Mucosa of rectum (tissue), 2 donors: Measurements from ENCODE around the gene GGCX.

ENCODE experiments used
- H3K27ac ChIP-seq, 2 donors: one replicate each; pipeline ENCODE4 v1.7.0; 2013; ENCODE audit warnings: inconsistent platforms in 2 of 2, low read depth in 2 of 2, low read length in 2 of 2
- H3K27me3 ChIP-seq, 2 donors: one replicate each; pipeline ENCODE4 v1.7.0; 2013; ENCODE audit warnings: low read length in 2 of 2; ENCODE audit not compliant: control insufficient read depth in 2 of 2, insufficient read depth in 2 of 2
- H3K36me3 ChIP-seq, 2 donors: one replicate each; pipeline ENCODE4 v1.7.0; 2013; ENCODE audit warnings: low read length in 2 of 2; ENCODE audit not compliant: control insufficient read depth in 2 of 2, insufficient read depth in 2 of 2
- H3K4me1 ChIP-seq, 2 donors: one replicate each; pipeline ENCODE4 v1.7.0; 2013; ENCODE audit warnings: low read length in 2 of 2, mild to moderate bottlenecking in 1 of 2; ENCODE audit not compliant: control insufficient read depth in 2 of 2, insufficient read depth in 2 of 2
- H3K4me3 ChIP-seq, 2 donors: one replicate each; pipeline ENCODE4 v1.7.0; 2013; ENCODE audit warnings: low read length in 2 of 2
- H3K9ac ChIP-seq, 2 donors: one replicate each; pipeline ENCODE4 v1.7.0; 2013; ENCODE audit warnings: low read length in 2 of 2, low read depth in 1 of 2, mild to moderate bottlenecking in 1 of 2
- H3K9me3 ChIP-seq, 2 donors: one replicate each; pipeline ENCODE4 v1.7.0; 2013; ENCODE audit warnings: low read length in 2 of 2; ENCODE audit not compliant: control insufficient read depth in 2 of 2
- donor health status: healthy.
- donor health status: Normal muscosa, but diverticular disease.

The GGCX gene

DNA sequence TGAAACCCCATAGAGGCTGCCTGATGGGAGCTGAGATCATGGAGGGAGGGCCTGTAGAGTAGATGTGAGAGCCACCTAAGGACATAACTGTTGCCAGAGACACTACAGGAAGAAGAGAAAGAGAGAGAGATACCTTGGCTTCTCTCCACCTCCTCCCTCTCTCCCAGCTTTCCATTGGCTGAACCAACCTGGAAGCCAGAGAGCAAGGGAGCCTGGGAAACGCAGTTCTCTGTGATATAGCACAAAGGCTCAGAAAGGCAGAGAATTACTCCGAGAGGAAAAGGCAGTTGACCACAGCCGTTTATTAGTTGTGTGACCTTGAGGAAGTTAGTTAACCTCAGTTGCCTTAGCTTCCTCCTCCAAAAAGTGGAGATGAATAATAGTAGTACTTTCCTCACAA is 60.0 kb downstream of the GGCX start:
- H3K4me1 ChIP-seq = peaks cover 10 to 31% of the 10 kb centered on the region in 2 donors
- H3K9me3 ChIP-seq = no peaks in the 10 kb centered on the region
- H3K27me3 ChIP-seq = no peaks in the 10 kb centered on the region
- H3K9ac ChIP-seq = no peak overlapping the region
- H3K4me3 ChIP-seq = no peak overlapping the region
- no peaks in the 10 kb centered on the region for H3K36me3 ChIP-seq
- no peak overlapping the region for H3K27ac ChIP-seq

DNA sequence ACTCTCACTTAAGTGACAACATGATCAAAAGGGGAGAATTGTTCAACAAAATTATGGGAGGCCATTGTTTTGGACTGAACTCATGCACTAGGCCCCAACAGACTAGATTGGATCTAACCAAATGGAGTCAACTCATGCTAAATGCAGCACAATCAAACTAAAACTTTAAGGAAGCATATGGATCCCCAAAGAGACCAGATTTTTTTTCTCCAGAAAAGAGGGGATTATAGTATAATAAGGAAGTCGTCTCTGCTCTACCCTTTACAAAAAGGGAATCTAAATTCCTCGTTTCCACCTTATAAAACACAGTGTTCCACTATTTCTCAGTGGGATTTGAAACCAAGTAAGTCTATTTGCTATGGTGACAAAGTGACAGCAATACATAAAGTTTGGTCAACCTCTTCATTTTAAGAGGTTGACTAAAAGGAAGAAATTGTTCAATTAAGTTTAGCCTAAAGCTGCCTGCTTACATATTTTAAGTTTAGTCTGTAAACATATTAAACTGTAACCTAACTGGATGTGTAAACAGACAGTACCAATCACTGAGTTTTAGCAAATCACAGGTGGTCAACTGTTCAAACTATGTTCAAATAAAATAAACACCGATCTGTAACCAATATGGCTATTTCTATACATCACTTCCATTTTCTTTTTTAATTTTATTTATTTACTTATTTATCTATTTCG is 63.2 kb downstream of the GGCX start:
- Histone ChIP-seq H3K36me3 (no peaks in the 10 kb centered on the region), H3K4me3 (no peak overlapping the region), H3K4me1 (peaks cover 5 to 14% of the 10 kb centered on the region in 2 donors), H3K9ac (no peak overlapping the region), H3K9me3 (no peaks in the 10 kb centered on the region), H3K27me3 (no peaks in the 10 kb centered on the region), H3K27ac (no peak overlapping the region)

DNA sequence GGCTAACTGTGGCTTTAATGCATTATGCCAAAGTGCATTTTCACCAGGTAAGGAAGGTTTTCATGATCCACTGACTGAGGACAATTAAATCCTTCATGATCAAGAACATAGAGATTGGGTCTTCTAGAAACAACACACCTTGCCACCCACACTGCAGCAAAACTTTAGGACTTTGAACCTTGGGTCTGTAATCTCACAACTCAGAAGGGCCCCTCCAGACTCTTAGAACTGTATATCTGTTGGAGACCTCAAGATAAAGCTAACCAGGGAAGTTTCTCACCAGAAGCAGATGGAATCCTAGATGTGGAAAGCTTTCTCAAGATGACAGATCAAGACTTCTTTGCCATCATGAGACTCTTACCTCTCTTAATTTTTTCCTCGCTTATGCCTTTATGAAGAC is 64.9 kb downstream of the GGCX start:
- Histone ChIP-seq H3K27ac (no peak overlapping the region), H3K36me3 (no peaks in the 10 kb centered on the region), H3K4me1 (peaks cover 3 to 4% of the 10 kb centered on the region in 2 donors), H3K9ac (no peak overlapping the region), H3K27me3 (no peaks in the 10 kb centered on the region), H3K4me3 (no peak overlapping the region), H3K9me3 (no peaks in the 10 kb centered on the region)
